K562 (cell line): Measurements from ENCODE around the gene SHISA9.

Experiments used
- BCLAF1 ChIP-seq, 2 experiments: fragments of 450-650 bp in 1 of 2; IDR thresholded peaks; 2 replicates each; pipeline ENCODE4 v1.6.1; 2011 to 2017; ENCODE audit warnings: low read depth in 2 of 2, antibody characterized with exemption in 1 of 2, borderline replicate concordance in 1 of 2, low read length in 1 of 2, mild to moderate bottlenecking in 1 of 2, mixed read lengths in 1 of 2; ENCODE audit not compliant: control insufficient read depth in 1 of 2
- CBFB ChIP-seq: sonication (generic); formaldehyde crosslinking; IDR thresholded peaks from 2 replicates; pipeline ENCODE4 v1.4.0; 2020; ENCODE audit warnings: mild to moderate bottlenecking, missing genetic modification reagents
- CTCF ChIP-seq, 3 experiments: IDR thresholded peaks in 2 of 3; conservative IDR thresholded peaks in 1 of 3; 2 replicates each; pipeline ENCODE4 v1.5.1; 2011 to 2012; ENCODE audit warnings: low read length in 3 of 3, mild to moderate bottlenecking in 3 of 3, control low read depth in 2 of 3, improper control_type of control experiment in 1 of 3, inconsistent platforms in 1 of 3, low read depth in 1 of 3, mixed read lengths in 1 of 3, moderate library complexity in 1 of 3; ENCODE audit not compliant: insufficient read depth in 2 of 3
- HDGF ChIP-seq: fragments of 450-650 bp; IDR thresholded peaks from 2 replicates; pipeline ENCODE4 v1.6.1; 2016
- PKNOX1 ChIP-seq: fragments of 450-650 bp; IDR thresholded peaks from 2 replicates; pipeline ENCODE4 v1.6.1; 2016
- ZNF24 ChIP-seq: fragments of 450-650 bp; IDR thresholded peaks from 2 replicates; pipeline ENCODE4 v1.6.1; 2016
- ZNF592 ChIP-seq: fragments of 450-650 bp; IDR thresholded peaks from 2 replicates; pipeline ENCODE4 v1.6.1; 2017; ENCODE audit warnings: antibody characterized with exemption, mild to moderate bottlenecking

GRCh38 chr16:13269905-13270528 lies 368.6 kb downstream of the SHISA9 start:
- no peak for TF ChIP-seq PKNOX1
- TF ChIP-seq ZNF592 = no peak
- no peak for TF ChIP-seq HDGF
- TF ChIP-seq CBFB (CRISPR knock-in tag) = no peak
- no peak for TF ChIP-seq BCLAF1 (IDR thresholded peaks at IDR 0.05; ENCODE audit: borderline replicate concordance in 1 of 2, control insufficient read depth in 1 of 2, low read depth in 2 of 2, low read length in 1 of 2)
- no peak for TF ChIP-seq CTCF (IDR thresholded peaks at IDR 0.05 in 2 of 3, conservative IDR thresholded peaks at IDR 0.05 in 1 of 3; ENCODE audit: insufficient read depth in 2 of 3, low read depth in 1 of 3, low read length in 3 of 3)
- TF ChIP-seq ZNF24 = no peak
